Lung (tissue), 12 donors: ENCODE data around the gene RIPK3. TPM values are rescaled to one million over a fixed set of nuclear protein-coding genes. Genes with fewer than 3 reads are reported as not detected.

ENCODE experiments used
- ATAC-seq: fragments of 200-7000 bp; cut with Tn5 transposase; one replicate; pipeline ENCODE4 v1.9.1; 2020; ENCODE audit warnings: moderate number of reproducible peaks; ENCODE audit not compliant: insufficient read depth, low FRiP score
- DNase-seq, 3 donors: peaks; one replicate each; pipeline ENCODE4 v3.0.0-alpha.2; 2013 to 2017
- H3K27ac ChIP-seq, 2 donors: one replicate each; pipeline ENCODE4 v1.5.1; 2013; ENCODE audit warnings: mild to moderate bottlenecking in 2 of 2, moderate library complexity in 2 of 2, control low read depth in 1 of 2, inconsistent platforms in 1 of 2, low read depth in 1 of 2, low read length in 1 of 2
- H3K27me3 ChIP-seq, 3 donors: one replicate each; pipeline ENCODE4 v1.5.1; 2013; ENCODE audit warnings: low read length in 2 of 3; ENCODE audit not compliant: control insufficient read depth in 3 of 3, insufficient read depth in 3 of 3
- H3K36me3 ChIP-seq, 4 donors: one replicate each; pipeline ENCODE4 v1.5.1; 2013; ENCODE audit warnings: low read length in 4 of 4, mild to moderate bottlenecking in 1 of 4, moderate library complexity in 1 of 4; ENCODE audit not compliant: control insufficient read depth in 4 of 4, insufficient read depth in 4 of 4
- H3K4me1 ChIP-seq, 5 donors: one replicate each; pipeline ENCODE4 v1.5.1; 2013; ENCODE audit warnings: low read length in 5 of 5, mild to moderate bottlenecking in 2 of 5, moderate library complexity in 1 of 5; ENCODE audit not compliant: control insufficient read depth in 5 of 5, insufficient read depth in 5 of 5
- H3K4me3 ChIP-seq: one replicate; pipeline ENCODE4 v1.5.1; 2013; ENCODE audit warnings: mild to moderate bottlenecking, control low read depth, moderate library complexity
- H3K9ac ChIP-seq, 2 donors: one replicate each; pipeline ENCODE4 v1.5.1; 2013; ENCODE audit warnings: low read length in 2 of 2, control low read depth in 1 of 2; ENCODE audit not compliant: insufficient read depth in 1 of 2
- H3K9me3 ChIP-seq, 4 donors: one replicate each; pipeline ENCODE4 v1.5.1; 2013; ENCODE audit warnings: low read length in 3 of 4, mild to moderate bottlenecking in 1 of 4, moderate library complexity in 1 of 4; ENCODE audit not compliant: control insufficient read depth in 4 of 4, insufficient read depth in 3 of 4
- CTCF ChIP-seq: IDR thresholded peaks from 2 replicates; pipeline ENCODE4 v1.5.1; 2012; ENCODE audit warnings: mild to moderate bottlenecking; ENCODE audit errors: control extremely low read depth, extremely low read depth
- WGBS, 2 donors: extraction: QIAGEN DNeasy Blood & Tissue Kit; methylation state at CpG; one replicate each; pipeline ENCODE4 v1.1.7; 2013; 5-methylcytosine and 5-hydroxymethylcytosine counted together
- polyA plus RNA-seq, 2 donors: library from polyadenylated mRNA; stranded (reverse); fragments of 200-250 nt; gene quantifications; one replicate each; pipeline ENCODE4 v1.2.1, GENCODE V29; 2013
- total RNA-seq, 2 donors: library from RNA; depleted of rRNA in 1 of 2; stranded (reverse); fragments of >200 nt in 1 of 2; gene quantifications; one replicate each; pipeline ENCODE4 v1.2.1, GENCODE V29; 2014 to 2021
- donor health status: control.
- donor health status: control.
- donor health status: Bipolar disorder and iron deficiency.
- donor health status: healthy.
- donor health status: DM: yes; HTN: yes; CAD: no.

The RIPK3 gene
- total and polyA plus RNA-seq, 4 donors: 6.4 to 26.0 (median 18.2) TPM

GRCh38 chr14:24387009-24387345 lies 47.2 kb upstream of the RIPK3 start:
- Histone ChIP-seq H3K9me3 (no peaks in the 10 kb centered on the region), H3K27me3 (no peaks in the 10 kb centered on the region), H3K4me3 (no peak overlapping the region), H3K27ac (no peak overlapping the region), H3K4me1 (peaks cover 0 to 20% (median 8%) of the 10 kb centered on the region in 5 donors), H3K9ac (no peak overlapping the region), H3K36me3 (no peaks in the 10 kb centered on the region)
- ATAC-seq (no peak), DNase-seq (no peak)
- 79 to 95% methylated on average over 2 of the region's 2 CpGs for WGBS, 2 donors
- TF ChIP-seq CTCF: no peak

DNA sequence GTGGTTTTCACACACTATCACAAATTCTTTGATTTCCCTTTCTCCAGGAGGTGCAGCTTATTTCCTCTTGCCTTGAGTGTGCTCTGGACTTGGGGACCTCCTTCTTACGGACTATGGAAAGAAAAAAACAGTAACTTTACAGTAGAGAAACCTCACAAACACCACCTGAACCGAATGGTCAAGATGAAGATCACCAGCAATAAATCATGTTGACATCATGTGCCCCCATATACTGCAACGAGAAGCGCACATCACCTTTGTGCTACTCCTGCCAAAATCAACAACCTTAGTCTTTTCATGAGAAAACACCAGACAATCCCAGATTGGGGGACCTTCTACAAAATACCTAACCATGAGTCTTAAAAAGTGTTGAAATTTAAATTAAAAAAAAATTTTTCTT lies 45.7 kb upstream of the RIPK3 start:
- no peak overlapping the region for H3K4me3 ChIP-seq
- peaks cover 0 to 18% (median 5%) of the 10 kb centered on the region in 5 donors for H3K4me1 ChIP-seq
- H3K27me3 ChIP-seq: no peaks in the 10 kb centered on the region
- no peak overlapping the region for H3K9ac ChIP-seq
- DNase-seq (no peak), ATAC-seq (no peak)
- WGBS, 2 donors: 85 to 86% methylated on average over 4 of the region's 4 CpGs
- TF ChIP-seq CTCF: no peak
- H3K36me3 ChIP-seq: no peaks in the 10 kb centered on the region
- no peaks in the 10 kb centered on the region for H3K9me3 ChIP-seq
- no peak overlapping the region for H3K27ac ChIP-seq

DNA sequence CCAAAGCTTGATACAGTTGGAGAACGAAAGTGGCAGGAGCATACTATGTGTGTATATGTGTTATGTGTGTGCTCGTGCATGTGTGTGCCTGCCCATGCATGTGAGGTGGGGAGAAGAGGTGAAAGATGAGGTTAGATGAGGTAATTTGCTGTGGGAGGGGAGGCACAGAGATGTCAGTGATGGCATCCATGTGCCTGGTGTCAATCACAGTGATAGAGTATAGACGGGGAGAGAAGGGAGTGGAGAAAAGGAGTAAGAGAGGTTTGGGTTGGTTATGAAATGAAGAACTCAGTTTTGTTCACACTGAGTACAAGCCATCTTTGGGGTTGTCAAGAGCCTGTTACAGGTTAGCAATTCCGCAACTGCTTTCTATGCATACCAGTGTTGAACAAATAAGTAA lies 44.4 kb upstream of the RIPK3 start:
- WGBS, 2 donors: 89 to 92% methylated on average over 4 of the region's 4 CpGs
- Histone ChIP-seq H3K9me3 (no peaks in the 10 kb centered on the region), H3K36me3 (no peaks in the 10 kb centered on the region), H3K27ac (no peak overlapping the region), H3K4me1 (peaks cover 0 to 15% (median 1%) of the 10 kb centered on the region in 5 donors), H3K4me3 (no peak overlapping the region), H3K9ac (no peak overlapping the region), H3K27me3 (no peaks in the 10 kb centered on the region)
- ATAC-seq (no peak), DNase-seq (no peak)
- TF ChIP-seq CTCF: no peak

GRCh38 chr14:24382064-24382371 lies 42.2 kb upstream of the RIPK3 start:
- no peak for ATAC-seq
- 82 to 93% methylated on average over 4 of the region's 4 CpGs for WGBS, 2 donors

More at GRCh38 chr14:24382064-24382371, 42.2 kb upstream of the RIPK3 start:
- no peaks in the 10 kb centered on the region for H3K9me3 ChIP-seq
- no peak overlapping the region for H3K4me3 ChIP-seq
- no peak for DNase-seq
- no peak overlapping the region for H3K9ac ChIP-seq
- no peak overlapping the region for H3K27ac ChIP-seq
- TF ChIP-seq CTCF: no peak
- H3K36me3 ChIP-seq: peaks cover 0 to 2% (median 0%) of the 10 kb centered on the region in 4 donors
- peaks cover 0 to 8% (median 0%) of the 10 kb centered on the region in 5 donors for H3K4me1 ChIP-seq
- no peaks in the 10 kb centered on the region for H3K27me3 ChIP-seq
